GM18498 (cell line): ENCODE results near the gene FASTKD2.
A peak's percentile ranks its signal among the peaks of the same experiment; 100 is the strongest.

Source experiments
- ATAC-seq: cut with Tn5 transposase; IDR thresholded peaks from one replicate; pipeline ENCODE4 v1.9.1; 2021; ENCODE audit warnings: mild to moderate bottlenecking, moderate library complexity; ENCODE audit not compliant: unreplicated experiment

FASTKD2 gene

GRCh38 chr2:206765242-206766056, at the start of gene FASTKD2, which contains the start of gene MDH1B:
TSS of gene FASTKD2 (plus strand) at chr2:206765606. CDS start at chr2:206766694, 1,088 bp downstream.
TSS of gene MDH1B (minus strand) at chr2:206765328. CDS start at chr2:206765271, 57 bp downstream.
- ATAC-seq: peak; percentile 95

- ATAC-seq: no peak
Measured at GRCh38 chr2:206716623-206717022, 48.8 kb upstream of the FASTKD2 start.

GRCh38 chr2:206718296-206718695, 47.1 kb upstream of the FASTKD2 start, which contains the start of gene DYTN:
TSS of gene DYTN (minus strand) at chr2:206718396. CDS start at chr2:206718279, 117 bp downstream.
- ATAC-seq: peak; percentile 46

GRCh38 chr2:206721256-206721920, 44.0 kb upstream of the FASTKD2 start:
- ATAC-seq: peak; percentile 63

- no peak for ATAC-seq
Measured at GRCh38 chr2:206723288-206723687, 42.1 kb upstream of the FASTKD2 start.

- no peak for ATAC-seq
Measured at GRCh38 chr2:206727287-206727686, 38.1 kb upstream of the FASTKD2 start.

- ATAC-seq: no peak
Measured at GRCh38 chr2:206728277-206729199, 36.9 kb upstream of the FASTKD2 start.

- no peak for ATAC-seq
Measured at GRCh38 chr2:206733341-206733740, 32.1 kb upstream of the FASTKD2 start.

GRCh38 chr2:206736935-206737334, 28.5 kb upstream of the FASTKD2 start:
- no peak for ATAC-seq

- ATAC-seq: no peak
Measured at GRCh38 chr2:206739271-206739670, 26.1 kb upstream of the FASTKD2 start.

GRCh38 chr2:206740800-206741199, 24.6 kb upstream of the FASTKD2 start:
- no peak for ATAC-seq

- ATAC-seq: no peak
Measured at GRCh38 chr2:206756816-206757215, 8.6 kb upstream of the FASTKD2 start.

GRCh38 chr2:206764673-206765241, 649 bp upstream of the FASTKD2 start:
- no peak for ATAC-seq

GRCh38 chr2:206766057-206766930, 888 bp downstream of the FASTKD2 start:
- ATAC-seq: no peak

- ATAC-seq: no peak
Measured at GRCh38 chr2:206774871-206775270, 9.5 kb downstream of the FASTKD2 start.

GRCh38 chr2:206776432-206776831, 11.0 kb downstream of the FASTKD2 start:
- ATAC-seq: no peak

- ATAC-seq: no peak
Measured at GRCh38 chr2:206780671-206781070, 15.3 kb downstream of the FASTKD2 start.

GRCh38 chr2:206783718-206784117, 18.3 kb downstream of the FASTKD2 start:
- no peak for ATAC-seq

- ATAC-seq: no peak
Measured at GRCh38 chr2:206784559-206785353, 19.4 kb downstream of the FASTKD2 start.
